ENCODE data around the gene KMT2A.

DNA sequence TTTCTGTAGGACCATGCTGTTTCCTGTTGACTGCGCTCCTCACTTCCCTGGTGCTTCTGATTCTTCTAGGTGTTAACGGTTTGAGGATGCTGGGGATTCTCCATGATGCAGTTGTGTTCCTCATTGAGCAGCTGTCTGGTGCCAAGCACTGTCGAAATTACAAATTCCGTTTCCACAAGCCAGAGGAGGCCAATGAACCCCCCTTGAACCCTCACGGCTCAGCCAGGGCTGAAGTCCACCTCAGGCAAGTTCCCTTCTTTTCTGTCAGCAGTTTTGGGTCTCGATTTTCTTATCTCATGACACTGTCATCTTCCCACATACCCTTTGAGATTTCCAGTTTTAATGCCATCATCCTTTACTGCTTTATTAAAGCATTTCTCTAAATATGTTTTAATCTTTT, 83.3 kb downstream of the KMT2A start:
- TF ChIP-seq, protein P1, sequence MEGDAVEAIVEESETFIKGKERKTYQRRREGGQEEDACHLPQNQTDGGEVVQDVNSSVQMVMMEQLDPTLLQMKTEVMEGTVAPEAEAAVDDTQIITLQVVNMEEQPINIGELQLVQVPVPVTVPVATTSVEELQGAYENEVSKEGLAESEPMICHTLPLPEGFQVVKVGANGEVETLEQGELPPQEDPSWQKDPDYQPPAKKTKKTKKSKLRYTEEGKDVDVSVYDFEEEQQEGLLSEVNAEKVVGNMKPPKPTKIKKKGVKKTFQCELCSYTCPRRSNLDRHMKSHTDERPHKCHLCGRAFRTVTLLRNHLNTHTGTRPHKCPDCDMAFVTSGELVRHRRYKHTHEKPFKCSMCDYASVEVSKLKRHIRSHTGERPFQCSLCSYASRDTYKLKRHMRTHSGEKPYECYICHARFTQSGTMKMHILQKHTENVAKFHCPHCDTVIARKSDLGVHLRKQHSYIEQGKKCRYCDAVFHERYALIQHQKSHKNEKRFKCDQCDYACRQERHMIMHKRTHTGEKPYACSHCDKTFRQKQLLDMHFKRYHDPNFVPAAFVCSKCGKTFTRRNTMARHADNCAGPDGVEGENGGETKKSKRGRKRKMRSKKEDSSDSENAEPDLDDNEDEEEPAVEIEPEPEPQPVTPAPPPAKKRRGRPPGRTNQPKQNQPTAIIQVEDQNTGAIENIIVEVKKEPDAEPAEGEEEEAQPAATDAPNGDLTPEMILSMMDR (conservative IDR thresholded peaks at IDR 0.05; ENCODE audit: low read length): no peak
- TF ChIP-seq EZH2phosphoT487 (IDR thresholded peaks at IDR 0.05; ENCODE audit: borderline replicate concordance): no peak

Data from Loucy (cell line).